ENCODE results near the gene CLDN19. TPM values are rescaled to one million over a fixed set of nuclear protein-coding genes. Genes with fewer than 3 reads are reported as not detected.

Gene CLDN19
- total and polyA plus RNA-seq, 9 of the 15 experiments (the other 6 are each of a cell fraction or from before 2014, with no cell fraction given), result not detected

DNA sequence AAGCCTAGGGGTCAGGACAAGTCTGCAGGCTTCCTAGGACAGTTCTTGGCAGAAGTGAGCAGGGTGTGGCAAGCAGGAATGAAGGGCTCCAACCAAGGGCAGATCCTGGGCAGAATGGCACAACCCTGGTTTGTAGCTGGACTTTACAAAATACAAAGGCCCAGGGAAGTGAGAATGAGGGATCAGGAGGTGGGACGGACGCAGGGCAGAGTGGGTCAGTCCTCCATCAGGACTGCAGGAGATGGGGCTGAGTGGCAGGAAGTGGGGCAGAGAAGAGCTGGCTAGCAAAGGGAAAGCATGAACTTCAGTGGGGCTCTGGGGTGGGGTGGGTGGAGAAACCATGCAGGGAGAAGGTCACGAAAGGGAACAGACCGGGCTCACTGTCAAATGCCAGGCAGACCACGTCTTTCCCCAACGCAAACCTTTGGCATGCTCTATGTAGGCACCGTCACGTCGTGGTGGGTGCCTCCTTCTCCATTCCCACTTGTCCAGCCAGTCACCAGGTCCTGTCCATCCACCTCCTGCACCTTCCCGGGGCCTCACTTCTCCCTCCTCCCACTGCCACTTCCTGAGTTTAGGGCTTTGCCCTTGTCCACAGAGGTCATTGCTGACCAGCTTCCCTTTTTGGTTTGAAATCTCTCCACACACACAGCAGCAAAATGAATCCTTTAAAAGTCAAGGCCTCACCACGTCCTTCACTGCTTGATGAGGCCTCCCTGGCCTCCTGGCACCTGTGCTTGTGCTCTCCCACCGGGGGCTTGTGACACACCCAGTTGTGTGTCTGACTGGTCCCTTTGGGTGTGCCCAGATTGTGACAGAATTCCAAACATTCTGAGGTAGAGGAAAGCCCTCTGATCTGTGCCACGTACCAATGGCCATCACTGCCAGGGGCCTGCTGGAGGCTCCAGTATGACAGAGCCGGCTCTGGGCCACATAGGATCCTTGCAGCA, 8.7 kb upstream of the CLDN19 start:
- H3K9ac ChIP-seq (ENCODE audit: insufficient read depth in 1 of 2, low read depth in 2 of 2, low read length in 2 of 2), result no peak overlapping the region
- H4K20me1 ChIP-seq (replicated peaks; ENCODE audit: control insufficient read depth, insufficient read depth, low read length), result no peaks in the 10 kb centered on the region
- POLR2A ChIA-PET, result interaction anchor here (0.7 to 2.1 kb wide), 3 partner anchors 11 to 313 kb away, joined by 3 to 6 read pairs (median 3); partner anchors contain the start of genes C1orf50 and P3H1
- no peak overlapping the region for H2AFZ ChIP-seq (ENCODE audit: low read depth, low read length)
- no peak overlapping the region for H3K4me2 ChIP-seq (ENCODE audit: insufficient read depth, low read length)
- no peak for ATAC-seq
- intact Hi-C loops (cut with micrococcal nuclease) (no loop called here), in situ Hi-C loops (cut with MboI) (loop anchor here (10.0 to 25.0 kb wide), 2 partner anchors 161 to 404 kb away; no protein-coding TSS in a partner anchor)
- H3K9me3 ChIP-seq (replicated peaks; ENCODE audit: control insufficient read depth, insufficient read depth, low read depth, low read length), result peaks cover 3% of the 10 kb centered on the region
- CTCF ChIA-PET (ENCODE audit: low intra/inter-chr PET ratio), result interaction anchor here (0.6 kb wide), 1 partner anchor 26 kb away, joined by 8 read pairs; no protein-coding TSS in a partner anchor
- peaks cover 66% of the 10 kb centered on the region for H3K36me3 ChIP-seq (ENCODE audit: control insufficient read depth, insufficient read depth, low read length)
- no peaks in the 10 kb centered on the region for H3K79me2 ChIP-seq (ENCODE audit: control insufficient read depth, insufficient read depth, low read length)
- 83% methylated on average over 14 of the region's 14 CpGs for WGBS (ENCODE audit: insufficient coverage, low coverage, missing lambda C conversion rate)
- DNase-seq (ENCODE audit: extremely low read depth in 1 of 4, low spot score in 3 of 4), result no peak
- no TSS peak for BruUV-seq (replicated peaks)
- no peaks in the 10 kb centered on the region for H3K4me1 ChIP-seq (replicated peaks in 1 of 2; ENCODE audit: control insufficient read depth in 2 of 2, insufficient read depth in 2 of 2, low read length in 2 of 2)
- no peak overlapping the region for H3K27ac ChIP-seq (ENCODE audit: extremely low read depth, low read depth, low read length)
- H3K4me3 ChIP-seq, result no peak overlapping the region
- no peak for FAIRE-seq
- H3K27me3 ChIP-seq (ENCODE audit: control insufficient read depth in 2 of 2, insufficient read depth in 2 of 2, low read length in 2 of 2), result no peaks in the 10 kb centered on the region
- H3K9me1 ChIP-seq (ENCODE audit: control insufficient read depth, insufficient read depth, low read length), result peaks cover 8% of the 10 kb centered on the region
- TF ChIP-seq CBFB (CRISPR knock-in tag; IDR thresholded peaks at IDR 0.05) (no peak), ZNF384 (IDR thresholded peaks at IDR 0.05; ENCODE audit: low read depth, low read length) (no peak), DIDO1 (tag; IDR thresholded peaks at IDR 0.05; ENCODE audit: low read depth) (no peak), NFATC3 (IDR thresholded peaks at IDR 0.05) (no peak), FOXM1 (IDR thresholded peaks at IDR 0.05; ENCODE audit: low read depth) (no peak), FOXM1 (CRISPR knock-in tag; IDR thresholded peaks at IDR 0.05; ENCODE audit: low read depth) (no peak), TCF7L2 (IDR thresholded peaks at IDR 0.05; ENCODE audit: low read depth, low read length) (no peak), CBFA2T2 (conservative IDR thresholded peaks at IDR 0.05) (no peak), ZNF143 (CRISPR knock-in tag; IDR thresholded peaks at IDR 0.05) (no peak), SREBF2 (CRISPR knock-in tag; IDR thresholded peaks at IDR 0.05) (no peak), MCM2 (IDR thresholded peaks at IDR 0.05; ENCODE audit: low read depth) (no peak), GABPA (tag; conservative IDR thresholded peaks at IDR 0.05; ENCODE audit: low read depth) (no peak)
- TF ChIP-seq, protein P1, sequence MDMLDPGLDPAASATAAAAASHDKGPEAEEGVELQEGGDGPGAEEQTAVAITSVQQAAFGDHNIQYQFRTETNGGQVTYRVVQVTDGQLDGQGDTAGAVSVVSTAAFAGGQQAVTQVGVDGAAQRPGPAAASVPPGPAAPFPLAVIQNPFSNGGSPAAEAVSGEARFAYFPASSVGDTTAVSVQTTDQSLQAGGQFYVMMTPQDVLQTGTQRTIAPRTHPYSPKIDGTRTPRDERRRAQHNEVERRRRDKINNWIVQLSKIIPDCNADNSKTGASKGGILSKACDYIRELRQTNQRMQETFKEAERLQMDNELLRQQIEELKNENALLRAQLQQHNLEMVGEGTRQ (CRISPR knock-in tag; IDR thresholded peaks at IDR 0.05), result no peak
- TF ChIP-seq, protein P2, sequence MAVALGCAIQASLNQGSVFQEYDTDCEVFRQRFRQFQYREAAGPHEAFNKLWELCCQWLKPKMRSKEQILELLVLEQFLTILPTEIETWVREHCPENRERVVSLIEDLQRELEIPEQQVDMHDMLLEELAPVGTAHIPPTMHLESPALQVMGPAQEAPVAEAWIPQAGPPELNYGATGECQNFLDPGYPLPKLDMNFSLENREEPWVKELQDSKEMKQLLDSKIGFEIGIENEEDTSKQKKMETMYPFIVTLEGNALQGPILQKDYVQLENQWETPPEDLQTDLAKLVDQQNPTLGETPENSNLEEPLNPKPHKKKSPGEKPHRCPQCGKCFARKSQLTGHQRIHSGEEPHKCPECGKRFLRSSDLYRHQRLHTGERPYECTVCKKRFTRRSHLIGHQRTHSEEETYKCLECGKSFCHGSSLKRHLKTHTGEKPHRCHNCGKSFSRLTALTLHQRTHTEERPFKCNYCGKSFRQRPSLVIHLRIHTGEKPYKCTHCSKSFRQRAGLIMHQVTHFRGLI (CRISPR knock-in tag; IDR thresholded peaks at IDR 0.05), result no peak
- TF ChIP-seq, protein P3, sequence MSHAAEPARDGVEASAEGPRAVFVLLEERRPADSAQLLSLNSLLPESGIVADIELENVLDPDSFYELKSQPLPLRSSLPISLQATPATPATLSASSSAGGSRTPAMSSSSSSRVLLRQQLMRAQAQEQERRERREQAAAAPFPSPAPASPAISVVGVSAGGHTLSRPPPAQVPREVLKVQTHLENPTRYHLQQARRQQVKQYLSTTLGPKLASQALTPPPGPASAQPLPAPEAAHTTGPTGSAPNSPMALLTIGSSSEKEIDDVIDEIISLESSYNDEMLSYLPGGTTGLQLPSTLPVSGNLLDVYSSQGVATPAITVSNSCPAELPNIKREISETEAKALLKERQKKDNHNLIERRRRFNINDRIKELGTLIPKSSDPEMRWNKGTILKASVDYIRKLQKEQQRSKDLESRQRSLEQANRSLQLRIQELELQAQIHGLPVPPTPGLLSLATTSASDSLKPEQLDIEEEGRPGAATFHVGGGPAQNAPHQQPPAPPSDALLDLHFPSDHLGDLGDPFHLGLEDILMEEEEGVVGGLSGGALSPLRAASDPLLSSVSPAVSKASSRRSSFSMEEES (CRISPR knock-in tag; IDR thresholded peaks at IDR 0.05), result no peak
- TF ChIP-seq, protein P4, sequence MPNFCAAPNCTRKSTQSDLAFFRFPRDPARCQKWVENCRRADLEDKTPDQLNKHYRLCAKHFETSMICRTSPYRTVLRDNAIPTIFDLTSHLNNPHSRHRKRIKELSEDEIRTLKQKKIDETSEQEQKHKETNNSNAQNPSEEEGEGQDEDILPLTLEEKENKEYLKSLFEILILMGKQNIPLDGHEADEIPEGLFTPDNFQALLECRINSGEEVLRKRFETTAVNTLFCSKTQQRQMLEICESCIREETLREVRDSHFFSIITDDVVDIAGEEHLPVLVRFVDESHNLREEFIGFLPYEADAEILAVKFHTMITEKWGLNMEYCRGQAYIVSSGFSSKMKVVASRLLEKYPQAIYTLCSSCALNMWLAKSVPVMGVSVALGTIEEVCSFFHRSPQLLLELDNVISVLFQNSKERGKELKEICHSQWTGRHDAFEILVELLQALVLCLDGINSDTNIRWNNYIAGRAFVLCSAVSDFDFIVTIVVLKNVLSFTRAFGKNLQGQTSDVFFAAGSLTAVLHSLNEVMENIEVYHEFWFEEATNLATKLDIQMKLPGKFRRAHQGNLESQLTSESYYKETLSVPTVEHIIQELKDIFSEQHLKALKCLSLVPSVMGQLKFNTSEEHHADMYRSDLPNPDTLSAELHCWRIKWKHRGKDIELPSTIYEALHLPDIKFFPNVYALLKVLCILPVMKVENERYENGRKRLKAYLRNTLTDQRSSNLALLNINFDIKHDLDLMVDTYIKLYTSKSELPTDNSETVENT (CRISPR knock-in tag; IDR thresholded peaks at IDR 0.05), result no peak
